NCI-H2107 treated with DMSO at 0.1 percent for 48 hours (cell line): Measurements from ENCODE around the gene LONP1.
"Not testable (repeated sequence)": the region's sequence is repeated elsewhere in the genome, so short reads cannot be mapped to it uniquely, and the experiment has no call there.

Source experiments
- DNase-seq: peaks from one replicate; lab custom pipeline; 2025; ENCODE audit not compliant: unreplicated experiment; lab: John Stamatoyannopoulos, UW

Gene LONP1, protein sequence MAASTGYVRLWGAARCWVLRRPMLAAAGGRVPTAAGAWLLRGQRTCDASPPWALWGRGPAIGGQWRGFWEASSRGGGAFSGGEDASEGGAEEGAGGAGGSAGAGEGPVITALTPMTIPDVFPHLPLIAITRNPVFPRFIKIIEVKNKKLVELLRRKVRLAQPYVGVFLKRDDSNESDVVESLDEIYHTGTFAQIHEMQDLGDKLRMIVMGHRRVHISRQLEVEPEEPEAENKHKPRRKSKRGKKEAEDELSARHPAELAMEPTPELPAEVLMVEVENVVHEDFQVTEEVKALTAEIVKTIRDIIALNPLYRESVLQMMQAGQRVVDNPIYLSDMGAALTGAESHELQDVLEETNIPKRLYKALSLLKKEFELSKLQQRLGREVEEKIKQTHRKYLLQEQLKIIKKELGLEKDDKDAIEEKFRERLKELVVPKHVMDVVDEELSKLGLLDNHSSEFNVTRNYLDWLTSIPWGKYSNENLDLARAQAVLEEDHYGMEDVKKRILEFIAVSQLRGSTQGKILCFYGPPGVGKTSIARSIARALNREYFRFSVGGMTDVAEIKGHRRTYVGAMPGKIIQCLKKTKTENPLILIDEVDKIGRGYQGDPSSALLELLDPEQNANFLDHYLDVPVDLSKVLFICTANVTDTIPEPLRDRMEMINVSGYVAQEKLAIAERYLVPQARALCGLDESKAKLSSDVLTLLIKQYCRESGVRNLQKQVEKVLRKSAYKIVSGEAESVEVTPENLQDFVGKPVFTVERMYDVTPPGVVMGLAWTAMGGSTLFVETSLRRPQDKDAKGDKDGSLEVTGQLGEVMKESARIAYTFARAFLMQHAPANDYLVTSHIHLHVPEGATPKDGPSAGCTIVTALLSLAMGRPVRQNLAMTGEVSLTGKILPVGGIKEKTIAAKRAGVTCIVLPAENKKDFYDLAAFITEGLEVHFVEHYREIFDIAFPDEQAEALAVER

DNA sequence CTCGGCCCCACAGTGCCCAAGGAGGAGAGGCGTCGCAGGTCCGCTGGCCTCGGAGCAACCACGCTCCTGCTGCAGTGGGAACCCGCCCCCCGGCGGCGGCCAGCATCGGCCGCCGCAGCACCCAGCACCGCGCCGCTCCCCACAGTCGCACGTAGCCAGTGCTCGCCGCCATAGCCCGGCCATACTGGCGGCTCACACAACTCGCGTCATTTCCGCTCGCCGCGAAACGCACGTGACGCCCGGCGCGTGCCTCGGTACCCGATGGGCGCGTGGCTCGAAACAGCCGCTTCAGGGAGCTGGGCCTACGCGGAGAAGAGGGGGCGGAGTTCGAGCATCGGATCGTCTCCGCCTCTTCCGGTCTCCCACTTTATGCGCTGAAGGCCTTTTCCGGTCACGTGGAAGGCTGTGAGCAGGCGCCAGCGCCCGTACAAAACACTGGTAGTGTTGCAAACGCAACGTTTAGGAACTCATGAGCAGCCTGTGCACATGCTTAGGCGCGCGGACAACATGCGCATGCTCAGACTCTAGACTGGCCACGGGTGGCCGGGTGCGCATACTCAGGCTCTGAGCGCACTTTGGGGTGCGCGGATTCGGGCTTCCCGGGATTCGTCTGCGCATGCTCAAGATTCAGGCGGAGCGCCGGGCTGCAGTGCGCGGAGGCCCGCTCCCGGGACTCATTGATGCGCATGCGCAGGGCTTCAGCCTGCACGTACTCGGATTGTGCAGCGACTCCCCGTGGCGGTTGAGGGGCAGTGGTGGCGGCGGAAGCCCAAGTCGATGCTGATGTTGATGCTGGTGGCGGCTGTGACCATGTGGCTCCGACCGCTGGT is at the start of gene LONP1, which contains the start of gene CATSPERD:
Gene LONP1, minus strand, starts transcription at position 186 of the 830 bp plus-strand sequence. Its CDS starts 14 bp downstream, at position 172.
Gene CATSPERD, plus strand, starts transcription at position 677 of the 830 bp plus-strand sequence. Its CDS starts 101 bp downstream, at position 778.
- DNase-seq = peak; percentile 90

DNA sequence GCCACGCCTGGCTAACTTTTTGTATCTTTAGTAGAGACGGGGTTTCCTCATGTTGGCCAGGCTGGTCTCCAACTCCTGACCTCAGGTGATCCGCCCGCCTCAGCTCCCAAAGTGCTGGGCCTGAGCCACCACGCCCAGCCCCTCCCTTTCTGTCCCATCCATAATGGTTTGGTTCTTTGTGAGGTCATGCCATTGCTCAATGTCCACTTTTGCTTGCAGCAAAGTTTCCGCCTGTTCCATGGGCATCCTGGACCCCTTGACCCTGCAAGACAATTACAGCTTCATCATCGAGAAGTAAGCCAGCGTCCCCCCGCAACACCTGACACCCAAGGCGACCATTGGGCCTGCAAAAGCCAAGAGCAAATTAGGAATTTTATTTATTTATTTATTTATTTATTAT is 48.0 kb upstream of the LONP1 start:
- no peak for DNase-seq

DNA sequence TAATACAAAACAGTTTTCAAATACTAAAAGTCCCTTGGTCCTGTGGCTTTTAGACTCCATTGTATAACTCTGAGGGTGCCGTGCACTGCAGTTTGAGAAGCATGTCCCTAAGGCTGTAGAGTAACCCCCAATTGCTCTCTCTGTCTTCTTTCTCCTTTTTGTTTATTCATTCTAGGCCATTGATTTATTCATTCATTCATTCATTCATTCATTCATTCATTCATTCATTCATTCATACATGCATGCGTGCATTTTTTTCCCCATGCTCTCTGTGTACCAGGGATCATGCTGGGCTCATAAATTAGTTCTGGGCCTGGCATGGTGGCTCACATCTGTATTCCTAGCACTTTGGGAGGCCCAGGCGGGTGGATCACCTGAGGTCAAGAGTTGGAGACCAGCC is 45.3 kb upstream of the LONP1 start:
- no peak for DNase-seq

GRCh38 chr19:5762608-5763217 is 42.8 kb upstream of the LONP1 start:
- DNase-seq = no peak

DNA sequence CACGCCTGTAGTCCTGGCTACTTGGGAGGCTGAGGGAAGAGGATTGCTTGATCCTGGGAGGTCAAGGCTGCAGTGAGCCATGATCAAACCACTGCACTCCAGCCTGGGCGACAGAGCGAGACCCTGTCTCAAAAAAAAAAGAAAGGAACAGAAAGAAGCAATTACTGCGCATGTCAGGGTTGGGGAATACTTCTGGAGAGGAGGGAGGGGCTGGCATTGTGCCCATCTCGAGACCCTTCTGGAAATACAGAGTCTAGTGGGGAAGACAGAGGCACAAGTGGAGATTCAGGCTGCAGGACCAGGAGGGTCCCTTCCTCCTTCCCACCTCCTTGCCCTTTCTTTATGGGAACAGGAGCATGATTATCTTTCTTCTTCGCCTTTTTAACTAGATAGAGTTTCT is 33.8 kb upstream of the LONP1 start:
- no peak for DNase-seq

- no peak for DNase-seq
Observed at GRCh38 chr19:5751709-5752108, 31.8 kb upstream of the LONP1 start.

GRCh38 chr19:5749505-5749904 is 29.6 kb upstream of the LONP1 start:
- no peak for DNase-seq

DNA sequence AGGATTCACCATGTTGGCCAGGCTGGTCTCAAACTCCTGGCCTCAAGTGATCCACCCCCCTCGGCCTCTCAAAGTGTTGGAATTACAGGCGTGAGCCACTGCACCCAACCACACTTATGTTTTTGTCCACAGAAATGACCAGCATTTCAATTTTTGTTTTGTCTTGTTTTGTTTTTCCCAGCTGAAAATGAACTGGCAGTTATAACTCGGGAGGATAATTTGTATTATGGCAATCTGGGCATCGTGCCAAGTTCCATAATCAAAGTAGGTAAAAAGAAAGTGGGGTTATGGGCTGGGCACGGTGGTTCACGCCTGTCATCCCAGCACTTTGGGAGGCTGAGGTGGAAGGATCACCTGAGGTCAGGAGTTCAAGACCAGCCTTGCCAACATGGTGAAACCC is 29.0 kb upstream of the LONP1 start:
- DNase-seq = not testable (repeated sequence)

DNA sequence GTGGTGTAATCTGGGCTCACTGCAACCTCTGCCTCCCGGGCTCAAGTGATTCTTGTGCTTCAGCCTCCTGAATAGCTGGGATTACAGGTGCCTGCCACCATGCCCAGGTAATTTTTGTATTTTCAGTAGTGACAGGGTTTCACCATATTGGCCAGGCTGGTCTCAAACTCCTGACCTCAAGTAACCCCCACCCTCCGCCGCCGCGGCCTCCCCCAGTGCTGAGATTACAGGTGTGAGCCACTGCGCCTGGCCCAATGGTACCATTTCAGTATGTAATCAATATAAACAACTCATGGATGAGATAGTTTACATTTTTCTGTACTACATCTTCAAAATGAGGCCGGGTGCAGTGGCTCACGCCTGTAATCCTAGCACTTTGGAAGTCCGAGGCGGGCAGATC is 25.1 kb upstream of the LONP1 start:
- not testable (repeated sequence) for DNase-seq

DNA sequence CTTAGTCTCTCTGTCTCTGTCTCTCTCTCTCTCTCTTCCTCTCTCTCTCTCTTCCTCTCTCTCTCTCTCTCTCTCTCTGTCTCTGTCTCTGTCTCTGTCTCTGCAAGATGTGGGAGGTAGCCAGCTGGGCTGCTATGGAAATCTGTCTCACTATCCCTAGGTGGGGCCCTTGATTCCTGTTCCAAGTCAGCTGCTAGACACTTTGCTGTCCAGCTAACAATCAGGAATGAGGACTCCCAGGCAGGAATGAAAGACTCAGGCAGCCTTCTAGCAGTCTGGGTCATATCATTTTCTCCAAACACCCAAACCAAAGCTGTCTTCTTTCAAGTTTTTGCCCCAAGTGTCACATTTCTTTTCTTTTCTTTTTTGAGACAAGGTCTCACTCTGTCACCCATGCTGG is 23.7 kb upstream of the LONP1 start:
- no peak for DNase-seq

- no peak for DNase-seq
Observed at GRCh38 chr19:5742051-5742450, 22.1 kb upstream of the LONP1 start.

DNA sequence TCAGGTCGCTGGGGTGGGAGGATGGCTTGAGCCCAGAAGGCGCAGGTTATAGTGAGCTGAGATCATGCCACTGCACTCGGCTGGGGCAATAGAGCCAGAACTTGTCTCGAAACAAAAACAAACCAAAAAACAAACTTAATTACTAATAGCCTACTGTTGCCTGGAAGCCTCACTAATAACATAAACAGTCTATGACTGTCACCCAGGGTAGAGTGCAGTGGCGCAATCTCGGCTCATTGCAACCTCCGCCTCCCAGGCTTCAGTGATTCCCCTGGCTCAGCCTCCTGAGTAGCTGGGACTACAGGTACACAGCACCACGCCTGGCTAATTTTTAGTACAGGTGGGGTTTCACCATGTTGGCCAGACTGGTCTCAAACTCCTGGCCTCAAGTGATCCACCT is 18.5 kb upstream of the LONP1 start:
- no peak for DNase-seq

- DNase-seq = not testable (repeated sequence)
Observed at GRCh38 chr19:5733172-5733571, 13.2 kb upstream of the LONP1 start.

DNA sequence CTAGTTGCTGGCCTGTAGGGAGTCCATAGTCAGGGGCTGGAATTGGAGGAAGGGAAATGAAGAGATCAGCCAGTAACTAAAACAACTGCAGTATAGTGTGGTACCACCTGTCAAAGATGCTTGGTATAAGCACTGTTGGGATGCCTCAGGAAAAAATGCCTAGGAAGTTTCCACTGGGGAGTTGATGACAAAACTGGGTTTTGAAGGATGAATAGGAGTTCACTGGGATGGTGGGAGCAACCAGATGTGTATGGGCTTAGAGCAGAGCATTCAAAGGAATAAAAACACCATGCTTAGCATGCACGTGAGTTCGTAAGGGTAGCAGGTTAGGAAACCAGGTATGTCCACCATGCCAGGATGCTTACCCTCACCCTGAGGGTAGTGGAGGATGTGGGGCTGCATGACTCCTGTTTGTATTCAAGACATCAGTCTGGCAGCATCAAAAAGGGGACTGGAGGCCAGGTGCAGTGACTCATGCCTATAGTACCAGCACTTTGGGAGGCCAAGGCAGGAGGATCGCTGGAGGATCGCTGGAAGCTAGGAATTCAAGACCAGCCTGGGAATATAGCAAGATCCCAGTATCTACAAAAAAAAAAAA is 7.6 kb upstream of the LONP1 start:
- DNase-seq = no peak

DNA sequence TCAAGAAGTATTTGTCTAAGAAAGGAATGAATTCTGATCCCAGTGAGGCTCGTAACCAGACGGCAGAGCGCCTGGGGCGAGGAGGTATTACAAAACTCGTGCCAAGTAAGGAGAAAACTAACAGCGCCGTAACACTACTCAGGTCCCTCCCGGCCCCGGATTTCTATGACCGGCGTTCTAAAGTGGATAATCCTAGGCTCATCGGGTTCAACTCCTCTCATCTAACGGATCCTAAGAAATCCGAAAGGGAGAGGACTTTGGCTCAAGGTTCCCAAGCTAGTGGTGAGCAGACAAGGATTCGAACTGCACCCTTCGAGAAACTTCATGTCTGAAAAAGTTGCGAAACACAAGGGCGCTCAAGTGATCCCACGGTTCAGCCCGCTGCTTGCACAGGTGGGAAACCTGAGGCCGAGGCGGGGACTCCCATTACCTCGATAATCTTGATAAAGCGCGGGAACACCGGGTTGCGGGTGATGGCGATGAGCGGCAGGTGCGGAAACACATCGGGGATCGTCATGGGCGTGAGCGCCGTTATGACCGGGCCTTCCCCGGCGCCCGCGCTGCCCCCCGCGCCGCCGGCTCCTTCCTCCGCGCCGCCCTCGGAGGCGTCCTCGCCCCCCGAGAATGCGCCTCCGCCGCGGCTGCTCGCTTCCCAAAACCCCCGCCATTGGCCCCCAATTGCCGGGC is 529 bp downstream of the LONP1 start:
- no peak for DNase-seq

GRCh38 chr19:5718579-5719273 is 1.2 kb downstream of the LONP1 start:
- peak; percentile 10 for DNase-seq

DNA sequence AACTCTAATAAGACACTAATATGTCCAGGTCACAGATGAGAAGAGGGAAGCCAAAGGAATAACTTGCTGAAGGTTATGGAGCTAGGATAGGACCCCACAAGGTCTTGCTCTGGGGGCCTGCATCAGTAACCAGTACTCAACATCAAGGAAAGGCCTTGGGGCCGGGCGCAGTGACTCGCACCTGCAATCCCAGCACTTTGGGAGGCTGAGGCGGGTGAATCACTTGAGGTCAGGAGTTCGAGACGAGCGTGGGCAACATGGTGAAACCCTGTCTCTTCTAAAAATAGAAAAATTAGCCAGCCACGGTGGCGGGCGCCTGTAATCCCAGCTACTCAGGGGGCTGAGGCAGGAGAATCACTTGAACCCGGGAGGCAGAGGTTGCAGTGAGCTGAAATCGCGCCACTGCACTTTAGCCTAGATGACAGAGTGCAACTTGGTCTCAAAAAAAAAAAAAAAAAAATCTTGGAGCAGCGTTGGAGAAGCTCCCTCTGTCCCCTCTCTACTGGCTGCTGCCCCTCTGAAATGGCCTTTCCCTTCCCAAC is 1.8 kb downstream of the LONP1 start:
- no peak for DNase-seq

GRCh38 chr19:5717215-5717935 is 2.6 kb downstream of the LONP1 start:
- DNase-seq = no peak
